Measurements from ENCODE around the gene GDF3.

DNA sequence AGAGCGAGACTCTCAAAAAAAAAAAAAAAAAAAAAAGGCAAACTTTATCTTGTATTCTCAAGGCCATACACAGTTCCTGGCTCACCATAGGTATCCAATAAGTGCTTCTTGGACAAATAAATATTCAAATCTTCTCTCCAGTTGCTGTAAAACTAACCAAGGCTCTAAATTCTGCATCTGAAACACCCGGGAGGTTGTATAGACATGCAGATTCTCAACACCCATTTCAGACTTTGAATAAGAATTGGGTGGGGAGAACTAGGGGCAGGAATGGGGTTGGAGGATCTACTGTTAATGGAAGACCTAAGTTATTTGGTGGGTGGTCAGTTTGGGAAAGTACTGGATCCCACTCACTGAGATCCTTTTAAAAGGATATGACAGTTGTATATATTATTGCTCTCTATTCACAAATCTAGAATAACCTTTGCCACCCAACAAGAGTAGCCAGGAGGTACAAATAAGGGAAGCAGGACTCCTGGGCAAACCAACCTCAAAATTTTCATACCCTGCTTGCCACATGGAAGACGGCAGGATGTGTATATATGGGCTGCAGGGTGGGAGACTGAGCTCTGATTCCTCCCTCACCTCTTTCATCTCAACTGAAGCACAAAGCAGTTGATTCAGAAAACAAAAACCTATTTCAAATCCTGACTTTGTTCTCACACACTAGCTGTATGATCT is 879 bp downstream of the GDF3 start:
- TF ChIP-seq GLI4 (tag by site-specific recombination; IDR thresholded peaks at IDR 0.05) (no peak), ZXDB (tag by site-specific recombination; IDR thresholded peaks at IDR 0.05) (no peak), BCL11A (tag by site-specific recombination; IDR thresholded peaks at IDR 0.05; ENCODE audit: low read depth) (no peak), ZBTB7A (tag by site-specific recombination; IDR thresholded peaks at IDR 0.05; ENCODE audit: low read depth) (no peak), ZBTB17 (tag by site-specific recombination; IDR thresholded peaks at IDR 0.05) (no peak), ZNF138 (tag by site-specific recombination; IDR thresholded peaks at IDR 0.05; ENCODE audit: borderline replicate concordance) (no peak), ZFP3 (tag by site-specific recombination; IDR thresholded peaks at IDR 0.05; ENCODE audit: low read depth) (no peak), ZNF510 (tag by site-specific recombination; IDR thresholded peaks at IDR 0.05; ENCODE audit: insufficient replicate concordance) (no peak)
- TF ChIP-seq, protein P1, sequence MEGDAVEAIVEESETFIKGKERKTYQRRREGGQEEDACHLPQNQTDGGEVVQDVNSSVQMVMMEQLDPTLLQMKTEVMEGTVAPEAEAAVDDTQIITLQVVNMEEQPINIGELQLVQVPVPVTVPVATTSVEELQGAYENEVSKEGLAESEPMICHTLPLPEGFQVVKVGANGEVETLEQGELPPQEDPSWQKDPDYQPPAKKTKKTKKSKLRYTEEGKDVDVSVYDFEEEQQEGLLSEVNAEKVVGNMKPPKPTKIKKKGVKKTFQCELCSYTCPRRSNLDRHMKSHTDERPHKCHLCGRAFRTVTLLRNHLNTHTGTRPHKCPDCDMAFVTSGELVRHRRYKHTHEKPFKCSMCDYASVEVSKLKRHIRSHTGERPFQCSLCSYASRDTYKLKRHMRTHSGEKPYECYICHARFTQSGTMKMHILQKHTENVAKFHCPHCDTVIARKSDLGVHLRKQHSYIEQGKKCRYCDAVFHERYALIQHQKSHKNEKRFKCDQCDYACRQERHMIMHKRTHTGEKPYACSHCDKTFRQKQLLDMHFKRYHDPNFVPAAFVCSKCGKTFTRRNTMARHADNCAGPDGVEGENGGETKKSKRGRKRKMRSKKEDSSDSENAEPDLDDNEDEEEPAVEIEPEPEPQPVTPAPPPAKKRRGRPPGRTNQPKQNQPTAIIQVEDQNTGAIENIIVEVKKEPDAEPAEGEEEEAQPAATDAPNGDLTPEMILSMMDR (tag by site-specific recombination; IDR thresholded peaks at IDR 0.05): no peak

Data from HEK293 (cell line).